ENCODE measurements around the gene SPINK4. TPM values are rescaled to one million over a fixed set of nuclear protein-coding genes. Genes with fewer than 3 reads are reported as not detected.

The SPINK4 gene
- total RNA-seq, 1 donor from 2014 or later, result not detected

GRCh38 chr9:33228606-33229005 is 11.4 kb upstream of the SPINK4 start:
- DNase-seq (ENCODE audit: low spot score) (no peak), ATAC-seq (no peak)

GRCh38 chr9:33229359-33230114 is 10.4 kb upstream of the SPINK4 start:
- no peak for DNase-seq (ENCODE audit: low spot score)
- peak; percentile 10 for ATAC-seq

GRCh38 chr9:33230756-33231622 is 9.0 kb upstream of the SPINK4 start:
- no peak for ATAC-seq

GRCh38 chr9:33231623-33231942 is 8.4 kb upstream of the SPINK4 start:
- ATAC-seq, result no peak
- DNase-seq (ENCODE audit: low spot score), result no peak

More at GRCh38 chr9:33230756-33231622, 9.0 kb upstream of the SPINK4 start:
- DNase-seq (ENCODE audit: low spot score), result no peak

- ATAC-seq (no peak), DNase-seq (ENCODE audit: low spot score) (no peak)
Measured at GRCh38 chr9:33232815-33233214, 7.2 kb upstream of the SPINK4 start.

- DNase-seq (ENCODE audit: low spot score) (no peak), ATAC-seq (no peak)
Measured at GRCh38 chr9:33233626-33234342, 6.2 kb upstream of the SPINK4 start.

GRCh38 chr9:33234511-33235467 is 5.2 kb upstream of the SPINK4 start:
- DNase-seq (ENCODE audit: low spot score) (no peak), ATAC-seq (no peak)

GRCh38 chr9:33236571-33236970 is 3.4 kb upstream of the SPINK4 start:
- no peak for ATAC-seq

GRCh38 chr9:33241298-33241697 is 1.3 kb downstream of the SPINK4 start:
- no peak for ATAC-seq
- DNase-seq (ENCODE audit: low spot score), result no peak

More at GRCh38 chr9:33236571-33236970, 3.4 kb upstream of the SPINK4 start:
- DNase-seq (ENCODE audit: low spot score), result no peak

GRCh38 chr9:33242609-33243134 is 2.7 kb downstream of the SPINK4 start:
- ATAC-seq, result no peak
- DNase-seq (ENCODE audit: low spot score), result no peak

GRCh38 chr9:33244137-33244784 is 4.3 kb downstream of the SPINK4 start:
- no peak for DNase-seq (ENCODE audit: low spot score)
- no peak for ATAC-seq

- ATAC-seq (no peak), DNase-seq (ENCODE audit: low spot score) (no peak)
Measured at GRCh38 chr9:33245341-33245740, 5.4 kb downstream of the SPINK4 start.

GRCh38 chr9:33246269-33246860 is 6.4 kb downstream of the SPINK4 start:
- DNase-seq (ENCODE audit: low spot score), result no peak
- no peak for ATAC-seq

GRCh38 chr9:33248606-33249005 is 8.6 kb downstream of the SPINK4 start:
- DNase-seq (ENCODE audit: low spot score), result no peak

GRCh38 chr9:33249087-33249658 is 9.2 kb downstream of the SPINK4 start:
- DNase-seq (ENCODE audit: low spot score) (no peak), ATAC-seq (no peak)

More at GRCh38 chr9:33248606-33249005, 8.6 kb downstream of the SPINK4 start:
- ATAC-seq, result no peak

- DNase-seq (ENCODE audit: low spot score), result no peak
- no peak for ATAC-seq
Measured at GRCh38 chr9:33249983-33250382, 10.0 kb downstream of the SPINK4 start.

- DNase-seq (ENCODE audit: low spot score) (no peak), ATAC-seq (peak; percentile 27)
Measured at GRCh38 chr9:33250458-33250995, 10.6 kb downstream of the SPINK4 start.

GRCh38 chr9:33254211-33254610 is 14.2 kb downstream of the SPINK4 start:
- DNase-seq (ENCODE audit: low spot score), result no peak

More at GRCh38 chr9:33254211-33254610, 14.2 kb downstream of the SPINK4 start:
- ATAC-seq, result no peak

Data from left lobe of liver (tissue), 2 donors.